ENCODE results near the gene ITGB1BP2.
"Not testable (repeated sequence)": the region's sequence is repeated elsewhere in the genome, so short reads cannot be mapped to it uniquely, and the experiment has no call there.

Gene ITGB1BP2

GRCh38 chrX:71302461-71303213 is 1.1 kb downstream of the ITGB1BP2 start:
- CTCF ChIA-PET: no interaction called here

GRCh38 chrX:71304561-71304960 is 3.0 kb downstream of the ITGB1BP2 start:
- no peak for TF ChIP-seq CTCF (IDR thresholded peaks at IDR 0.05; ENCODE audit: control extremely low read depth, extremely low read depth, low read depth, missing control alignments)
- ChIA-PET POLR2A (no interaction called here), CTCF (no interaction called here)
- no peak for DNase-seq (ENCODE audit: extremely low spot score)

More at GRCh38 chrX:71302461-71303213, 1.1 kb downstream of the ITGB1BP2 start:
- TF ChIP-seq CTCF (IDR thresholded peaks at IDR 0.05; ENCODE audit: control extremely low read depth, extremely low read depth, low read depth, missing control alignments): no peak
- POLR2A ChIA-PET: interaction anchor here (1.1 kb wide), 1 partner anchor 19 kb away, joined by 4 read pairs; the partner anchor contains the start of gene NONO
- no peak for DNase-seq (ENCODE audit: extremely low spot score)

GRCh38 chrX:71315917-71316316 is 14.4 kb downstream of the ITGB1BP2 start:
- no peak for DNase-seq (ENCODE audit: extremely low spot score)
- TF ChIP-seq CTCF (IDR thresholded peaks at IDR 0.05; ENCODE audit: control extremely low read depth, extremely low read depth, low read depth, missing control alignments): no peak
- POLR2A ChIA-PET: no interaction called here
- CTCF ChIA-PET: no interaction called here

- CTCF ChIA-PET; DNase-seq (ENCODE audit: extremely low spot score); POLR2A ChIA-PET: not testable (repeated sequence)
These were observed 15.4 kb downstream of the ITGB1BP2 start for GRCh38 chrX:71316959-71317358.

GRCh38 chrX:71320126-71320525 is 18.6 kb downstream of the ITGB1BP2 start:
- ChIA-PET CTCF (interaction anchor here (1.2 kb wide), 1 partner anchor 11 kb away, joined by 3 read pairs; no protein-coding TSS in a partner anchor), POLR2A (no interaction called here)
- no peak for TF ChIP-seq CTCF (IDR thresholded peaks at IDR 0.05; ENCODE audit: control extremely low read depth, extremely low read depth, low read depth, missing control alignments)
- DNase-seq (ENCODE audit: extremely low spot score): no peak

GRCh38 chrX:71321731-71322130 is 20.2 kb downstream of the ITGB1BP2 start:
- CTCF ChIA-PET: no interaction called here
- no peak for DNase-seq (ENCODE audit: extremely low spot score)
- POLR2A ChIA-PET: no interaction called here
- TF ChIP-seq CTCF (IDR thresholded peaks at IDR 0.05; ENCODE audit: control extremely low read depth, extremely low read depth, low read depth, missing control alignments): no peak

- DNase-seq (ENCODE audit: extremely low spot score); POLR2A ChIA-PET; CTCF ChIA-PET: not testable (repeated sequence)
These were observed 22.9 kb downstream of the ITGB1BP2 start for GRCh38 chrX:71324452-71324851.

GRCh38 chrX:71326394-71326793 is 24.8 kb downstream of the ITGB1BP2 start:
- TF ChIP-seq CTCF (IDR thresholded peaks at IDR 0.05; ENCODE audit: control extremely low read depth, extremely low read depth, low read depth, missing control alignments): no peak
- DNase-seq (ENCODE audit: extremely low spot score): no peak
- CTCF ChIA-PET: no interaction called here
- POLR2A ChIA-PET: no interaction called here

- CTCF ChIA-PET; DNase-seq (ENCODE audit: extremely low spot score); POLR2A ChIA-PET: not testable (repeated sequence)
These were observed 47.7 kb downstream of the ITGB1BP2 start for GRCh38 chrX:71349151-71349665.

- CTCF ChIA-PET; DNase-seq (ENCODE audit: extremely low spot score); POLR2A ChIA-PET: not testable (repeated sequence)
These were observed 48.3 kb downstream of the ITGB1BP2 start for GRCh38 chrX:71349867-71350266.

GRCh38 chrX:71352439-71352838 is 50.9 kb downstream of the ITGB1BP2 start:
- POLR2A ChIA-PET; DNase-seq (ENCODE audit: extremely low spot score): not testable (repeated sequence)
- CTCF ChIA-PET: interaction anchor here (0.5 kb wide), 1 partner anchor 130 kb away, joined by 3 read pairs; no protein-coding TSS in a partner anchor
